Activated T-helper 2 cell treated with anti-CD3 and anti-CD28 coated beads, Interferon-gamma antibody, Interleukin-2, Interleukin-4, amounts not matched to agents 10 μg/mL and 5 μg/mL and 100 μg/mL, durations not matched to agents 14 hours and 24 hours and 36 hours (primary cell): Measurements from ENCODE around the gene SLC23A1. TPM values are rescaled to one million over a fixed set of nuclear protein-coding genes. Genes with fewer than 3 reads are reported as not detected.
"Not testable (repeated sequence)": the region's sequence is repeated elsewhere in the genome, so short reads cannot be mapped to it uniquely, and the experiment has no call there.

Experiments
- DNase-seq: peaks from one replicate; pipeline ENCODE4 v3.0.0; 2021; ENCODE audit warnings: low spot score
- H3K27ac Mint-ChIP-seq: one replicate; pipeline ENCODE4 v1.8.0; 2021; ENCODE audit warnings: mixed read lengths
- H3K27me3 Mint-ChIP-seq: one replicate; pipeline ENCODE4 v1.8.0; 2021; ENCODE audit warnings: low read depth, mixed read lengths
- H3K36me3 Mint-ChIP-seq: one replicate; pipeline ENCODE4 v1.8.0; 2021; ENCODE audit warnings: low read depth, mixed read lengths
- H3K4me1 Mint-ChIP-seq: one replicate; pipeline ENCODE4 v1.8.0; 2021; ENCODE audit warnings: low read depth, mixed read lengths
- H3K4me3 Mint-ChIP-seq: one replicate; pipeline ENCODE4 v1.8.0; 2021; ENCODE audit warnings: low read depth, mild to moderate bottlenecking, moderate library complexity, mixed read lengths
- H3K9me3 Mint-ChIP-seq: one replicate; pipeline ENCODE4 v1.8.0; 2021; ENCODE audit warnings: mixed read lengths
- intact Hi-C: fragments of 100-400 bp; cut with micrococcal nuclease; formaldehyde crosslinking; loops from one replicate; pipeline ENCODE4 v1.15.1; 2023
- total RNA-seq: library from RNA; stranded (reverse); gene quantifications from 2 replicates; pipeline ENCODE4 v1.2.3, GENCODE V29; 2022

SLC23A1 gene
- total RNA-seq, 1 donor from 2014 or later = 4.2 TPM

GRCh38 chr5:139415221-139415861 is 32.2 kb upstream of the SLC23A1 start:
- no peaks in the 10 kb centered on the region for H3K9me3 Mint-ChIP-seq
- intact Hi-C loops = loop anchor here (1.0 to 10.0 kb wide), 9 partner anchors 23 to 349 kb away; partner anchors contain the start of genes DNAJC18, STING1 and UBE2D2
- peak overlapping the region; percentile 66 for H3K4me3 Mint-ChIP-seq
- DNase-seq = no peak
- peaks cover 59% of the 10 kb centered on the region for H3K4me1 Mint-ChIP-seq
- H3K27ac Mint-ChIP-seq = peak overlapping the region; percentile 97
- peaks cover 59% of the 10 kb centered on the region for H3K36me3 Mint-ChIP-seq
- H3K27me3 Mint-ChIP-seq = no peaks in the 10 kb centered on the region

DNA sequence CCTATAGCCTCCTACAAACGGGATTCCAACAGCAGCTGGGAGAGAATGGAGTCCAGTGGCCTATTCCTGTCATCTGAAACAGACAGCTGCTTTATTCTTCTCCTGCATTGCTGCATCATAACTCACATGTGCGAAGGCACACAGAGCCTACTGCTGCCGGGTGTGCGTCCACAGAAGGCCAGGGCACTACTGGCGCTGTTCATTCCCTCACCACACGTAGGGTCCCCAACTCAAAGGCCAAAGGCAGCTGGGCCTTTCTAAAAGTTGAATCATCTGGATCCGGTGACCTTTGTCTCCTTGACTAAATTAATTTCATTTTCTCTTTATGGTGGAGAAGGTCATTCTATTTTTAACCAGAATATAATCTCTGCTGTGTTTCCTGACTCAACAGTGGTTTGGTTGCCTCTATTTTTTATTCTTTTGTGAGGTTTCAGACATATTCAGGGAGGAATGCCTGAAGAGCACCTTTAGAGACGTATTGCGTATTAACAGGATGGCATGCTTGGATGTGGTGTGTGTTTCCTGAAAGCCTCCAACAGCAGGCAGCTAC is 31.6 kb upstream of the SLC23A1 start:
- peaks cover 55% of the 10 kb centered on the region for H3K36me3 Mint-ChIP-seq
- H3K9me3 Mint-ChIP-seq = no peaks in the 10 kb centered on the region
- peak overlapping the region; percentile 97 for H3K27ac Mint-ChIP-seq
- DNase-seq = no peak
- peaks cover 59% of the 10 kb centered on the region for H3K4me1 Mint-ChIP-seq
- peak overlapping the region; percentile 66 for H3K4me3 Mint-ChIP-seq
- H3K27me3 Mint-ChIP-seq = no peaks in the 10 kb centered on the region
- intact Hi-C loops = loop anchor here (1.0 to 10.0 kb wide), 10 partner anchors 10 to 350 kb away; partner anchors contain the start of genes DNAJC18, SPATA24, STING1 and UBE2D2

GRCh38 chr5:139413963-139414362 is 30.9 kb upstream of the SLC23A1 start:
- no peaks in the 10 kb centered on the region for H3K27me3 Mint-ChIP-seq
- intact Hi-C loops = loop anchor here (1.0 to 10.0 kb wide), 7 partner anchors 10 to 351 kb away; partner anchors contain the start of genes DNAJC18, SPATA24, STING1 and UBE2D2
- peaks cover 50% of the 10 kb centered on the region for H3K36me3 Mint-ChIP-seq
- H3K4me1 Mint-ChIP-seq = peaks cover 58% of the 10 kb centered on the region
- peak overlapping the region; percentile 44 for H3K4me3 Mint-ChIP-seq
- no peak for DNase-seq
- H3K9me3 Mint-ChIP-seq = no peaks in the 10 kb centered on the region
- peak overlapping the region; percentile 97 for H3K27ac Mint-ChIP-seq

DNA sequence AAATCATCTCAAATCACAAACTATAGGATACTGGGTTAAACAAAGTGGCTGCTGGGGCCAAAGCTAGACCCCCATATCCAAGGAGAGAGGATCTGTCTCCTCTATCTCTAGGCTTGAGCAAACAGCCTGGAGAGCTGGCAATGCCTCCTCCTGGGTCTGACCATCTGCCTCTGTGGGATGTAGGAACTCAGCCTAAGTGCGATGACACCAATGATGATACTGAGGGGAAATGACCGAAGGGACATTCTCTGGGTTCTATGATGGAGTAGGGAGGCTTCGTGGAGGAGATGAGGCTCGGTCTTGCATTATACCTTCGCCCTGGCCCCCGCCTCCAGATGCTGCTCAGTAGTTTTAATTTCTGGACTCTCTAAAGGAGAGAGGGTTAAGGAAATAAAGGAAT is 30.1 kb upstream of the SLC23A1 start:
- peaks cover 42% of the 10 kb centered on the region for H3K36me3 Mint-ChIP-seq
- H3K27ac Mint-ChIP-seq = peak overlapping the region; percentile 97
- H3K4me3 Mint-ChIP-seq = no peak overlapping the region
- no peaks in the 10 kb centered on the region for H3K27me3 Mint-ChIP-seq
- DNase-seq = no peak
- intact Hi-C loops = loop anchor here (10.0 kb wide), 2 partner anchors 222 to 352 kb away; no protein-coding TSS in a partner anchor
- H3K9me3 Mint-ChIP-seq = no peaks in the 10 kb centered on the region
- peaks cover 50% of the 10 kb centered on the region for H3K4me1 Mint-ChIP-seq

DNA sequence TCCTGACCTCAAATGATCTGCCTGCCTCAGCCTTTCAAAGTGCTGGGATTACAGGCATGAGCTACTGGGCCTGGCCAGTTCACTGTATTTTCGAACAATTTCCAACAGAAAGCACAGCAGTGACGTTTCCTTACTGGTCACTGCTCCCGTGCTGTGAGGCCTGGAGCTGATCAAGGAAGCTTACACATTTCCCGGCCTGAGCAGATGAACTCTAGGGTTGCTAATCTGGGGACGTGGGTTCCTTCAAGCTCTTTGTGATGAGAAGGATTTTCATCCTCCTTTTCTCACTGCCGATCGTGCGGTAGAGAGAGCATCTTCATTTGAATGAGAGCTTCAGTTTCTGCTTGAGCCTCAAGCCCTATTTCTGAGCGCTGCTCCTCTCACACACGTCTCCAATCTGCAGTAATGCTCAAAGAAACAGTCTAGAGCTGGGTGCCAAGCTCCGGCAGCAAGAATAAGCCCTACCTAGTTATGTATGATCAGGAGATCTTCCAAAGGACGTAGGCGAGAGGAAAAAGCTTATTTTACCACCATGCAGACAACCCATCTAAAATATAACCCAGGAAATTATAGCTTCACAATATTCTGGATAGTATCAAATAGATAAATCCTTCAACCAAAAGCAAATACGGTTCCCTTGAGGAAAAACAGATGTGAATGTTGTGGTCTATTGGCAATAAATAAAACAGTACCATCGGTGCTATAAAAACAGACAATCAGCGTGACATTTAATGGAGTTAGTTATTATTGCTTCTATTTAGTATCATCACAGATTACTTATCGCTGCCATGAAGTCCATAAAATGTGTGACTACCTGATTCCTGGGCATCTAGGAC is 28.1 kb upstream of the SLC23A1 start:
- no peak overlapping the region for H3K27ac Mint-ChIP-seq
- H3K4me1 Mint-ChIP-seq = peaks cover 49% of the 10 kb centered on the region
- no peaks in the 10 kb centered on the region for H3K27me3 Mint-ChIP-seq
- H3K4me3 Mint-ChIP-seq = no peak overlapping the region
- H3K9me3 Mint-ChIP-seq = no peaks in the 10 kb centered on the region
- intact Hi-C loops = loop anchor here (10.0 kb wide), 2 partner anchors 224 to 354 kb away; no protein-coding TSS in a partner anchor
- DNase-seq = no peak
- peaks cover 37% of the 10 kb centered on the region for H3K36me3 Mint-ChIP-seq

GRCh38 chr5:139410121-139410992 is 27.3 kb upstream of the SLC23A1 start:
- Mint-ChIP-seq H3K4me1 (peaks cover 40% of the 10 kb centered on the region), H3K27ac (no peak overlapping the region), H3K36me3 (peaks cover 34% of the 10 kb centered on the region), H3K9me3 (no peaks in the 10 kb centered on the region), H3K27me3 (no peaks in the 10 kb centered on the region), H3K4me3 (no peak overlapping the region)
- intact Hi-C loops = loop anchor here (10.0 kb wide), 2 partner anchors 224 to 354 kb away; no protein-coding TSS in a partner anchor
- DNase-seq = no peak

GRCh38 chr5:139409116-139409515 is 26.0 kb upstream of the SLC23A1 start:
- H3K4me3 Mint-ChIP-seq, intact Hi-C loops, DNase-seq, H3K27ac Mint-ChIP-seq, H3K27me3 Mint-ChIP-seq, H3K9me3 Mint-ChIP-seq: not testable (repeated sequence)
- Mint-ChIP-seq H3K36me3 (peaks cover 34% of the 10 kb centered on the region), H3K4me1 (peaks cover 34% of the 10 kb centered on the region)

GRCh38 chr5:139408191-139408590 is 25.1 kb upstream of the SLC23A1 start:
- Mint-ChIP-seq H3K4me1 (peaks cover 29% of the 10 kb centered on the region), H3K27me3 (no peaks in the 10 kb centered on the region), H3K36me3 (peaks cover 26% of the 10 kb centered on the region), H3K27ac (no peak overlapping the region), H3K4me3 (no peak overlapping the region), H3K9me3 (no peaks in the 10 kb centered on the region)
- no peak for DNase-seq
- intact Hi-C loops = no loop called here

- H3K4me1 Mint-ChIP-seq = peaks cover 29% of the 10 kb centered on the region
Measured at GRCh38 chr5:139407517-139407916, 24.4 kb upstream of the SLC23A1 start.

DNA sequence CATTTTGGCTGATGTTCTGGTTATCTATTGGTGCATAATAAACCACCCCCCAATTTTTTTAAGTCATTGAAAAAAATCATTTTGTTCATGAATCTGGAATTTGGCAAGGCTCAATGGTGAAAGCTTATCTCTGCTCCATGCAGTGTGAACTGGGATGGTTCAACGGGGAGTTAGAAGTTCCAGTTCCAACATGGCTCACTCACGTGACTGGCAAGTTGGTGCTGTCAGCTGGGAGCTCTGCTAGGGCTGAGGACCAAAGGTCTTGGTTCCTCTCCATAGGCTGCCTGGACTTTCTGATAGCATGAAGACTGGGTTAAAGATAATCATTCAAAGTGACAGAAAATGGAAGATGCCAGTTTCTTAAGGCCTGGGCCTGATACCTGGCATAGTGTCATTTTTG is 23.9 kb upstream of the SLC23A1 start:
- Mint-ChIP-seq H3K9me3 (no peaks in the 10 kb centered on the region), H3K36me3 (peaks cover 17% of the 10 kb centered on the region), H3K4me3 (no peak overlapping the region), H3K27ac (no peak overlapping the region), H3K27me3 (no peaks in the 10 kb centered on the region), H3K4me1 (peaks cover 29% of the 10 kb centered on the region)
- DNase-seq = no peak
- intact Hi-C loops = no loop called here

More at GRCh38 chr5:139407517-139407916, 24.4 kb upstream of the SLC23A1 start:
- no peak for DNase-seq
- no peaks in the 10 kb centered on the region for H3K9me3 Mint-ChIP-seq
- H3K27me3 Mint-ChIP-seq = no peaks in the 10 kb centered on the region
- peaks cover 19% of the 10 kb centered on the region for H3K36me3 Mint-ChIP-seq
- peak overlapping the region; percentile 9 for H3K27ac Mint-ChIP-seq
- no peak overlapping the region for H3K4me3 Mint-ChIP-seq
- intact Hi-C loops = no loop called here

DNA sequence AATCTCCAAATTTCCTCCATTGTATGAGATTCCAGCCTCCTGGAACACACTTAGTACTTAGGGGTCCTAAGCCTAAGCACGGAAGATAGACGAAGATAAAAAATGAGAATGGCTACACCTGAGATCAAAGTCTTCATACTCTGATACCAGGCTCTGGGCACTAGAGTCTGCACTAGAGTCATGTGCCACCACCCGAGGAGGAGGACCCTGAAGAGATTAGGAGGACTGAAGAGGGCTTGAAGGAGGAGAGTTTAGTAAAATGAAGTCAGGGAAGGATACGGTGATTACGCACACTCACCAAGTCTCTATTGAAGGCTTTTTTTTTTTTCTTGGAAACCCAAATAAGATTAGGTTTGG is 21.4 kb upstream of the SLC23A1 start:
- intact Hi-C loops = loop anchor here (1.0 kb wide), 3 partner anchors 10 to 157 kb away; partner anchors contain the start of gene UBE2D2
- no peaks in the 10 kb centered on the region for H3K27me3 Mint-ChIP-seq
- peaks cover 28% of the 10 kb centered on the region for H3K4me1 Mint-ChIP-seq
- H3K27ac Mint-ChIP-seq = peak overlapping the region; percentile 100
- H3K4me3 Mint-ChIP-seq = peak overlapping the region; percentile 92
- peaks cover 12% of the 10 kb centered on the region for H3K36me3 Mint-ChIP-seq
- no peaks in the 10 kb centered on the region for H3K9me3 Mint-ChIP-seq
- DNase-seq = no peak
